Chondrocyte (in vitro differentiated cells): ENCODE data around the gene CORO1C. TPM values are rescaled to one million over a fixed set of nuclear protein-coding genes. Genes with fewer than 3 reads are reported as not detected.
"Not testable (repeated sequence)": the region's sequence is repeated elsewhere in the genome, so short reads cannot be mapped to it uniquely, and the experiment has no call there.

Experiments
- DNase-seq: peaks from one replicate; pipeline ENCODE4 v3.0.0; 2021; ENCODE audit warnings: mixed read lengths, low spot score
- H3K27ac Mint-ChIP-seq: one replicate; pipeline ENCODE4 v1.8.0; 2021; ENCODE audit warnings: mild to moderate bottlenecking, moderate library complexity, mixed read lengths; ENCODE audit not compliant: unreplicated experiment
- H3K27me3 Mint-ChIP-seq: 2 replicates; pipeline ENCODE4 v1.8.0; 2021; ENCODE audit warnings: low read depth, mixed read lengths
- H3K36me3 Mint-ChIP-seq: 2 replicates; pipeline ENCODE4 v1.8.0; 2021; ENCODE audit warnings: low read depth, mixed read lengths
- H3K4me1 Mint-ChIP-seq: 2 replicates; pipeline ENCODE4 v1.8.0; 2021; ENCODE audit warnings: low read depth, mild to moderate bottlenecking, mixed read lengths
- H3K4me3 Mint-ChIP-seq: one replicate; pipeline ENCODE4 v1.8.0; 2021; ENCODE audit warnings: mild to moderate bottlenecking, moderate library complexity, mixed read lengths; ENCODE audit not compliant: unreplicated experiment
- H3K9me3 Mint-ChIP-seq: 2 replicates; pipeline ENCODE4 v1.8.0; 2021; ENCODE audit warnings: low read depth, mixed read lengths
- CTCF ChIP-seq: fragments of 200-600 bp; sonication (generic); IDR thresholded peaks from 2 replicates; pipeline ENCODE4 v1.5.0; 2021; ENCODE audit warnings: antibody characterized with exemption, mild to moderate bottlenecking, moderate library complexity
- total RNA-seq: library from RNA; stranded (reverse); gene quantifications from 3 replicates; pipeline ENCODE4 v1.2.1, GENCODE V29; 2021

Gene CORO1C
- total RNA-seq, 1 donor from 2014 or later, result 336 TPM

- TF ChIP-seq CTCF, result no peak
- peaks cover 7% of the 10 kb centered on the region for H3K4me1 Mint-ChIP-seq
- DNase-seq, result no peak
- no peak overlapping the region for H3K4me3 Mint-ChIP-seq
- no peaks in the 10 kb centered on the region for H3K27me3 Mint-ChIP-seq
- H3K36me3 Mint-ChIP-seq, result peaks cover 1% of the 10 kb centered on the region
- no peak overlapping the region for H3K27ac Mint-ChIP-seq
- peaks cover 2% of the 10 kb centered on the region for H3K9me3 Mint-ChIP-seq
Observed at GRCh38 chr12:108745641-108746040, 14.3 kb upstream of the CORO1C start.

GRCh38 chr12:108744021-108744897 lies 12.9 kb upstream of the CORO1C start:
- H3K9me3 Mint-ChIP-seq, result peaks cover 2% of the 10 kb centered on the region
- DNase-seq, result no peak
- no peak overlapping the region for H3K4me3 Mint-ChIP-seq
- H3K4me1 Mint-ChIP-seq, result peaks cover 7% of the 10 kb centered on the region
- H3K27ac Mint-ChIP-seq, result peak overlapping the region; percentile 57
- no peak for TF ChIP-seq CTCF
- H3K27me3 Mint-ChIP-seq, result no peaks in the 10 kb centered on the region
- peaks cover 1% of the 10 kb centered on the region for H3K36me3 Mint-ChIP-seq

GRCh38 chr12:108738170-108738569 lies 6.9 kb upstream of the CORO1C start:
- H3K9me3 Mint-ChIP-seq, result peaks cover 7% of the 10 kb centered on the region
- H3K4me1 Mint-ChIP-seq, result peaks cover 8% of the 10 kb centered on the region
- H3K27me3 Mint-ChIP-seq, result no peaks in the 10 kb centered on the region
- DNase-seq, result no peak
- H3K4me3 Mint-ChIP-seq, result no peak overlapping the region
- no peak overlapping the region for H3K27ac Mint-ChIP-seq
- H3K36me3 Mint-ChIP-seq, result no peaks in the 10 kb centered on the region
- TF ChIP-seq CTCF, result no peak

GRCh38 chr12:108735855-108736254 lies 4.5 kb upstream of the CORO1C start:
- TF ChIP-seq CTCF, result no peak
- H3K4me1 Mint-ChIP-seq, result peaks cover 12% of the 10 kb centered on the region
- no peak overlapping the region for H3K27ac Mint-ChIP-seq
- no peaks in the 10 kb centered on the region for H3K36me3 Mint-ChIP-seq
- H3K9me3 Mint-ChIP-seq, result peaks cover 7% of the 10 kb centered on the region
- H3K27me3 Mint-ChIP-seq, result no peaks in the 10 kb centered on the region
- H3K4me3 Mint-ChIP-seq, result no peak overlapping the region
- DNase-seq, result no peak

GRCh38 chr12:108734200-108734906 lies 3.0 kb upstream of the CORO1C start:
- Mint-ChIP-seq H3K27me3 (no peaks in the 10 kb centered on the region), H3K27ac (peak overlapping the region; percentile 90)

GRCh38 chr12:108733230-108733531 lies 1.9 kb upstream of the CORO1C start:
- not testable (repeated sequence) for H3K9me3 Mint-ChIP-seq, H3K27ac Mint-ChIP-seq, DNase-seq, H3K4me3 Mint-ChIP-seq, H3K27me3 Mint-ChIP-seq, H3K36me3 Mint-ChIP-seq
- H3K4me1 Mint-ChIP-seq, result peaks cover 29% of the 10 kb centered on the region

More at GRCh38 chr12:108734200-108734906, 3.0 kb upstream of the CORO1C start:
- no peak for TF ChIP-seq CTCF
- Mint-ChIP-seq H3K36me3 (no peaks in the 10 kb centered on the region), H3K9me3 (peaks cover 7% of the 10 kb centered on the region), H3K4me1 (peaks cover 17% of the 10 kb centered on the region), H3K4me3 (no peak overlapping the region)
- no peak for DNase-seq
